ENCODE measurements around the gene CRACR2B. TPM values are rescaled to one million over a fixed set of nuclear protein-coding genes. Genes with fewer than 3 reads are reported as not detected.

CRACR2B gene
- total RNA-seq, 1 donor from 2014 or later: 5.1 TPM

DNA sequence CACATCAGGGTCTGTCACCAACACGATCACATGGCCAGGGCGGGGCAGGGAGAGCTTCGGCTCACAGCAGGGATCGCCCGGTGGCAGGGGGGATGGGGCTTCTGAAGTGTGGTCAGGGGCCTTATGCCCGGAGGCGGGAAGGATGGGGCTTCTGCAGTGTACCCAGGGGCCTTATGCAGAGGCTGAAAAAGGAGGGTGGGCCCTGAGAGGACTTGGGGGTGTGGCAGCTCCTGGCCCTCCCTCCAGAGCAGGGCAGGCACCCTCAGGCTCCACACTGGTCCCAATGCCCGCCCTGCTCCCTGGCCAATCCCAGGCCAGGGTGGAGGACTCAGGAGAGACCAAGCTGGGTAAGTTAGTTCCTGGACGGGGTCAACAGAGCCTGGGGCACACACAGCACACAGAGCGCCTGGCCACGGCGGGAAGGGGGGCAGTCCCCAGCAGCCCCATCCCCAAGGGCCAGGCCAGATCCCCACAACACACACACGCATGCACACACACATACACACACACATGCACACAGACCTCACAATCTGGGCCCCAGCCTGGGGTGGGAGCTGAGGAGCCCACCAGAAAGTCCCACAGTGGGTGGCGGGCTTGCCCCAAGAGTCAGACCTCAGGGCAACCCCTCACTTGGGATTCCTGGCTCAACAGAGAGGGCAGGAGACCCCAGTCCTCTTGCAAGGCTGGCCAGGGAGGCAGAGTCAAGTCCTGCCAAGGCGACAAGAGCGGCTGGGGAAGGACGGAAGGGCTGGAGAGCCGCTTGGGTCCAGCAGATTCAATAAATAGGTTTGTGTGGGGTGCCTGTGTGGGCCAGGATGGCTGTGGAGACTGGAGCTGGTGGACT is 36.8 kb upstream of the CRACR2B start:
- peaks cover 1% of the 10 kb centered on the region for H3K4me1 Mint-ChIP-seq (ENCODE audit: low read depth)
- no peaks in the 10 kb centered on the region for H3K27me3 Mint-ChIP-seq (ENCODE audit: low read depth)
- H3K9me3 Mint-ChIP-seq: no peaks in the 10 kb centered on the region
- peaks cover 14% of the 10 kb centered on the region for H3K36me3 Mint-ChIP-seq (ENCODE audit: low read depth)
- no peak overlapping the region for H3K4me3 Mint-ChIP-seq (ENCODE audit: low read depth)
- no peak overlapping the region for H3K27ac Mint-ChIP-seq
- intact Hi-C loops (cut with micrococcal nuclease): no loop called here
- no peak for DNase-seq (ENCODE audit: low spot score)

DNA sequence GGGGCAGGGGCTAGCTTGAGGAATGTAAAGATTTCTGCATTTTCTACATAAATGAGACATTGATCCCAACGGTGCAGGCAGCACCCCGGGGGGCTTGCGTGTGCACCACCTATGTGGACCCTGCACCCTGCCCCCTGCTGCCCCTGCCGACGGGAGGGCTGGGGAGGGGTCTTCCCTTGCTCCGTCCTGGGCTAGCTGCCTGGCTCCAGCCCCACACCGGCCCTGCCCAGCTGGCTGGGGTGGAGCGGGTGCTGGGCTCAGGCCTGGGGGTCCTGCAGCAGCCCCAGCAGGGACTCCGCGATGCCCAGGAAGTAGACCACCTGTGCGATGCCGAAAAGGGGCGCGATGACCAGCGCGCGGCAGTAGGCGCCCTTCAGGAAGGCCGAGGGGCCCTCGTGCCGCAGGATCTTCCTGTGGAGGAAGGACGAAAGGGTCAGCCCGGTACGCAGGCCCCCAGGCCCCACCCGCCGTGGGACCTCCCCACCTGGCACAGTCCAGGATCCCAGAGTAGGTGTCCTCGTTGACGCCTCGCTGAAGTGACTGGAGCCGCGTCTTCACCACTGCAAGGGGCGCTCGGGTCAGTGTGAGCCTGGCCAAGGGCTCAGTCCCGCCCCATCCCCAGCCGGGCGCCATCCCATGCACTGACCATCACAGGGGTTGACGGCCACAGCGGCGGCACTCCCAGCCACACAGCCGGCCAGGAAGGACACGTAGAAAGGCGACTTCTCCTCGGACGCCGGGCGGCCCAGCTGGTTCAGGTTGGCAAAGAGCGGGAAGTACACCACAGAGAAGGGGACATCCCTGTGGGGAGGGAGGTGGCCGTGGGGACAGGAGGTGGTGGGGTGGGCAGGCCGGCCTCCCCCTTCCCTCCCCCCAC is 35.8 kb upstream of the CRACR2B start:
- H3K27me3 Mint-ChIP-seq (ENCODE audit: low read depth): no peaks in the 10 kb centered on the region
- peaks cover 14% of the 10 kb centered on the region for H3K36me3 Mint-ChIP-seq (ENCODE audit: low read depth)
- intact Hi-C loops (cut with micrococcal nuclease): no loop called here
- no peak for DNase-seq (ENCODE audit: low spot score)
- peaks cover 5% of the 10 kb centered on the region for H3K4me1 Mint-ChIP-seq (ENCODE audit: low read depth)
- no peak overlapping the region for H3K4me3 Mint-ChIP-seq (ENCODE audit: low read depth)
- no peak overlapping the region for H3K27ac Mint-ChIP-seq
- no peaks in the 10 kb centered on the region for H3K9me3 Mint-ChIP-seq

DNA sequence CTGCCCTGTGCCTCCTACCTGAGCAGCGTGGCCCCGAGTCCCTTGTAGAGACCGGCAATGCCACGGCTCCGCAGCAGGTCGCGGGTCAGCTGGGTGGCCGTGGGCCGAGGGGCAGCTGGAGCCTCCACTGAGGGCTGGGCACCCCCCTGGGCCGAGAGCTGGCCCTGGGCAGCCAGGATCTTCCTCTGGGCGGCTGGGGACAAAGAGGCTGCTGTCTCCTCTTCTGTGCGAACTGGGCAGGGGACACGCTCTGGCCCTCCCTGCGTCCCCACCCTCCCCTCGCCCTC is 35.2 kb upstream of the CRACR2B start:
- peaks cover 14% of the 10 kb centered on the region for H3K36me3 Mint-ChIP-seq (ENCODE audit: low read depth)
- H3K4me3 Mint-ChIP-seq (ENCODE audit: low read depth): no peak overlapping the region
- no peaks in the 10 kb centered on the region for H3K9me3 Mint-ChIP-seq
- peaks cover 7% of the 10 kb centered on the region for H3K4me1 Mint-ChIP-seq (ENCODE audit: low read depth)
- no peak overlapping the region for H3K27ac Mint-ChIP-seq
- no peaks in the 10 kb centered on the region for H3K27me3 Mint-ChIP-seq (ENCODE audit: low read depth)
- no peak for DNase-seq (ENCODE audit: low spot score)
- intact Hi-C loops (cut with micrococcal nuclease): no loop called here

DNA sequence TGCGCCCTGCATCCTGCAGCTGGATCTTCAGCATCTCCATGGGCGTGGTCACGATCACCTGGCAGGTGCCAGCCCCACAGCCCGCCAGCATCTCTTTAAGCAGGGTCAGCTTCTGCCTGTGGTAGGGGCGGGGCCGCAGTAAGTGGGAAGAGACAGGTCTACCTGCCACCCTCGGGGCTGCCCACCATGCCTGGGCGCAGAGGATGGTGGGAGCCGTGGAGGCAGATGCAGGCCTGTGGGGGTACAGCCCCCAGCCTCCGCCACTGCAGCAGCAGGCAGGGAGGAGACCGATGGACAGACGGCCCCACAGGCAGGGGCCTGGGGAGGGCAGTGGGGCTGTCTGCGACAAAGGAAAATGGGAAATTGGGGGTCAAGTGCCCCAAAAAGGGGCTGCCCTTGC is 34.8 kb upstream of the CRACR2B start:
- intact Hi-C loops (cut with micrococcal nuclease): no loop called here
- Mint-ChIP-seq H3K27me3 (ENCODE audit: low read depth) (no peaks in the 10 kb centered on the region), H3K36me3 (ENCODE audit: low read depth) (peaks cover 14% of the 10 kb centered on the region), H3K27ac (no peak overlapping the region), H3K4me1 (ENCODE audit: low read depth) (peaks cover 7% of the 10 kb centered on the region), H3K4me3 (ENCODE audit: low read depth) (no peak overlapping the region), H3K9me3 (no peaks in the 10 kb centered on the region)
- no peak for DNase-seq (ENCODE audit: low spot score)

DNA sequence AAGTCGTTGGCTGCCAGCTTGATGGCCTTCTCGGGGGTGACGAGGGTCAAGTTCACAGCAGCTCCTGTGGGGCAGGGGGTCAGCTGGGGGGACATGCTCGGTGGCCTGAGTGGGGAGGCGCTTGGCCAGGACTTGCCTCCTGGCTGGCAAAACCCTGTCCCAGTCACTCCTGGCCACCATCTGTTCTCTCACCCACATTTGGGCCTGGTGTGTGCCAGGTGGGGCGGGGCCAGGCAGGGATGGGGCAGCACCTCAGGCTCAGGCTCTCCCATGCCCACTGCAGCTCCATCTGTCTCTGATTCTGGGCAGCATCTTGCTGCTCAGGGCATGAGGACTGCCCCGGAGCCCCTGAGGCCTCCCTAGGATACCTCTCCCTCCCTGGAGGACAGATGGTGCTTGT is 34.2 kb upstream of the CRACR2B start:
- peaks cover 14% of the 10 kb centered on the region for H3K36me3 Mint-ChIP-seq (ENCODE audit: low read depth)
- DNase-seq (ENCODE audit: low spot score): no peak
- peak overlapping the region; percentile 8 for H3K4me3 Mint-ChIP-seq (ENCODE audit: low read depth)
- no peaks in the 10 kb centered on the region for H3K9me3 Mint-ChIP-seq
- no peak overlapping the region for H3K27ac Mint-ChIP-seq
- intact Hi-C loops (cut with micrococcal nuclease): no loop called here
- H3K4me1 Mint-ChIP-seq (ENCODE audit: low read depth): peaks cover 7% of the 10 kb centered on the region
- no peaks in the 10 kb centered on the region for H3K27me3 Mint-ChIP-seq (ENCODE audit: low read depth)

DNA sequence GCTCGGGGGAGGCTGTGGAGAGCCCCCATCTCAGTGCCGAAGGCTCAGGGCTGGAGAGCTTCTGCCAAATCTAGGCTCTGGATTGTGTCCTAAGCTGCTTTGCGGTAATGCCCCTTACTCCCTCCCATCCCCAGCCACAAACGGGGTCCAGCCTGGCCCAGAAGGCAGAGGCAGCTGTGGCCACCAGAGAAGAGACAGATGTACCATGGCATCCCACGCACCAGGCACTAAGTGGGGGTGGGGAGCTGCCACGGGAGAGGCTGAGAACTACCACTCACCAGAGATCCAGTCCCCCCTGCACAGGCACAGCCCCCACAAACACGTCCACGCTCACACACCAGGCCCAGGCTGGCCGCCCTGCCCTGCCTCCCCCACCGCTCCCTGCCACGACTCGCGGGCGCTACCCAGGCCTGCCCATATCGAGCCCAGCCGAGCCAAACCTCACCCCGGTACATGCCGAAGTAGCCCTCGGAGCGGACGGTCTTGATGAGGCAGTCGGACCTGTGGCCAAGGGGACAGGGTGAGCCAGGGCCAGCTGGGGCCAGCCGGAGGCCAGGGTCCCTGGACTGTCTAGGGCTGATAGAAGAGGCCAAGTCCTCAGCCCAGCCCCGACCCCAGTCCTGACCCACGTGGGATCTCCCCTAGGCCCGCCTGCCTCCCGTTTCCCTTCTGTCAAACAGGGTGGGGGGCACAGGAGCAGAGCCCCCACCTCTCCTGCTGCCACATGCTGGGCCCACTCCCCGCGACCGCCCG is 33.5 kb upstream of the CRACR2B start:
- H3K36me3 Mint-ChIP-seq (ENCODE audit: low read depth): peaks cover 14% of the 10 kb centered on the region
- H3K4me3 Mint-ChIP-seq (ENCODE audit: low read depth): peak overlapping the region; percentile 49
- H3K9me3 Mint-ChIP-seq: no peaks in the 10 kb centered on the region
- H3K27me3 Mint-ChIP-seq (ENCODE audit: low read depth): no peaks in the 10 kb centered on the region
- H3K4me1 Mint-ChIP-seq (ENCODE audit: low read depth): peaks cover 7% of the 10 kb centered on the region
- DNase-seq (ENCODE audit: low spot score): no peak
- intact Hi-C loops (cut with micrococcal nuclease): no loop called here
- no peak overlapping the region for H3K27ac Mint-ChIP-seq

DNA sequence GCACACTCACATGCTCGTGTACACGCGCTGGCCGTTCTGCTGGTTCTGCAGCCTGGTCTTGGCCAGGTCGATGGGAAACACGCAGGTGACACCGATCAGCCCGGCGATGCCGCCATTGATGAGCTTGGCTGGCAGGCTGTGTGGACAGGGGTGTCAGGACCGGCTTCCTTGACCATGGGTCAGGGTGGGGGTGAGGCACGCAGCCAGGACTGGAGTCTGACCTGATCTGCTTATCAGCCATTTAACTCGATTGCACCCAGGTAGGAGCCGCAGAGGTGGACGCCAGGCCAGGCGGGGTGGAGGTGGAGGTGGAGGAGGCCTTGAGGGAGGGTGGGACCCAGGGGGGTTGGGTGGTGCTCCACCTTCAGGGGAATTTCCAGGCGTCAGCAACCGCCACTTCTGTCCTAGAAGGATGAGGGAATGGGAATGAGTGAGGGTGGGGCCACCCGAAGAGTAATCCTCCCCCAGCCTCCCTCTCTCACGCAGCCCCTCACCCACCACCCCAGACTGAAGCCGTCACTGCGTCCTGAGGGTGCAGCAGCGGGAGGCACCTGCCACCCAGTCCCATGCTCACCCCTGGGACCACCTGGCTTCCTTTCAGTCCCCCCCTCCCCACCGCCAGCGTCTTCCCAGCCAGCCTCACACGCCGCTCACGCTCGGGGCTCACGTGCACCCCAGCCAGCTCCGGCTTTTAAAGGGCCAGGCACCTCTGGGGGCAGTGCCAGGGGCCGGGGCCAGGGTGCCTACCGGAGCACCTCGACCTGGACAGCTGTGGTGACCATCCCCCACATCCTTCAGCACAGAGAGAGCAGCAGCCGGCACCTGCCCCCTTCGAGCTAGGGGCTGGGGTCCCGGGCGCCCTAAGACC is 32.7 kb upstream of the CRACR2B start:
- Mint-ChIP-seq H3K27me3 (ENCODE audit: low read depth) (no peaks in the 10 kb centered on the region), H3K4me1 (ENCODE audit: low read depth) (peaks cover 7% of the 10 kb centered on the region), H3K36me3 (ENCODE audit: low read depth) (peaks cover 14% of the 10 kb centered on the region), H3K4me3 (ENCODE audit: low read depth) (peak overlapping the region; percentile 51), H3K27ac (no peak overlapping the region), H3K9me3 (no peaks in the 10 kb centered on the region)
- intact Hi-C loops (cut with micrococcal nuclease): no loop called here
- no peak for DNase-seq (ENCODE audit: low spot score)

DNA sequence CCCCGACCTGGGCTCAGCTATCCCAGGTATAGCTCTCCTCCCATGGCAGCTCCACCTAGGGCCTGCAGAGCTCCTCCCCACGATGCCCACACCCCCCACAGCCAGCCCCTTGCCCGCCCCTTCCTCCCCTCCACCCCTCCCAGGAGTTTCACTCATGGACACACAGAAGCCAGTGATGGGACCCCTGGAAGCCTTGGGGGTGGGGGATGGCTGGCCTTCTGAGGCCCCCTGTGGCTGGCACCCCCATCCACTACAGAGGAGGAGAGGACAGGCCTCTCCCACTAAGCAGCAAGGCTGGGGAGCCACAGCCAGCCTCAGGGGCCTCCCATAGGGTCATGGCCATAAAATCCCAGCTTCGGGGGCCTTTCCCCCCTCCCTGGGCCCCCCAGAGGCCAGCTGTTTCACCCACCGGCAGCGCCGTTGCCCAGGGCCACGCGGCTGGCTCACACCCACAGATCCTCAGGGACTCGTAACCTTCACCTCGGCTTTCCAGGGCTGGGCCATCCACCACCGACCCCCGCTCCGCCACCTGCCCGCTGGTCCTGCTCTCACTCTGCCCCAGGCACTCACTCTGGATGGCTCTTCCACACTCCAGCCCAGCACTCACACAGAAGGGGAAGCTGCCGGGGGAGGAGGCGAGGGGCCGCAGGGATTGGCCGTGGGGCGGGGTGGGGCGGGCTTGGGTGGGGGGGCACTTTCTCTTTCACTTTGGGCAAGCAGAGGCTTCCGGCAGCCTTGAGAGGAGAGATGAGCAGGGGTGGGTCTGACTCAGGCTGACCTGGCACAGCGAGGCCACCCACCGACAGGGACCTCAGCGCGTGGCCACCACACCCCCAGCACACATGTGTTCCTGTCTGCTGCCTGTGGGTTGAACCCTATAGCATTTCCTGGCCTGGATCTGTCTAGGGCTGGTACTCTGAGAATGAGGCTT is 31.8 kb upstream of the CRACR2B start:
- peak; percentile 77 for DNase-seq (ENCODE audit: low spot score)
- no peaks in the 10 kb centered on the region for H3K9me3 Mint-ChIP-seq
- peak overlapping the region; percentile 90 for H3K4me3 Mint-ChIP-seq (ENCODE audit: low read depth)
- H3K36me3 Mint-ChIP-seq (ENCODE audit: low read depth): peaks cover 18% of the 10 kb centered on the region
- peaks cover 7% of the 10 kb centered on the region for H3K4me1 Mint-ChIP-seq (ENCODE audit: low read depth)
- H3K27me3 Mint-ChIP-seq (ENCODE audit: low read depth): no peaks in the 10 kb centered on the region
- peak overlapping the region; percentile 66 for H3K27ac Mint-ChIP-seq
- intact Hi-C loops (cut with micrococcal nuclease): loop anchor here (1.0 to 2.0 kb wide), 2 partner anchors 19 to 49 kb away; partner anchors contain the start of genes GATD1 and TALDO1

DNA sequence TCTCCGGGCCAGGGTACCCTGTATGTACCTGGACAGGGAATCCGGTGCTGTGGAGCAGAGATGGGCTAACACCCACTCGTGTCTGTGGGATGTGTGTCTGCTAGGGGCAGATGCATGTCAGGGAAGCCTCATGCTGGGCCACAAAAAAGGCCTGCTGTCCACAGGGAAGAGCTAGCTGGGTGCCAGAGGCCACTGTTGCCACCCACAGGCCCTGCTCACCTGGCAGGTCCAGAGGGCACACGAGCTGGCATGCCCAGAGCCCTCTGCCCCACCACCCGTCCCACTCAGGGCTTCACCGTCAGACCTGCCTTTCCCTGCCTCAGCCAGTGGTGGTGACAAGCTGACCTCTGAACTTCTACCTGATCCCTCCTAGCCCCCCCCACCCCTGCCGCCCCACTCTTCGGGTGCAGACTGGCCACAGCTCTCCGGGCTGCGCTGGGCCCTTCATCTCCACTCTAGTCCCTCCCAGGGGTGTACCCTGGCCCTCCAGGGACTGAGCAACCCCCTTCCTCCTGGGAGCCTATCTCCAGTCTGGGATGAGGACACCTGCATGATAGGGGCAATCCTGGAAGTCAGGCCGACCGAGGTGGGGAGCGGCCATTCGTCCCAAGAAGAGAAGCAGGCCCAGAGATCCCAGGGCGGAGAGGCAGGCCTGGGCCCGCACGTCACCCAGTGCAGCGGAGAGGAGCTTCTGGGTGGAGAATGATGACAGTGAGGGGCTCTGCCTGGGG is 31.0 kb upstream of the CRACR2B start:
- Mint-ChIP-seq H3K27me3 (ENCODE audit: low read depth) (no peaks in the 10 kb centered on the region), H3K36me3 (ENCODE audit: low read depth) (peaks cover 14% of the 10 kb centered on the region), H3K4me1 (ENCODE audit: low read depth) (peaks cover 7% of the 10 kb centered on the region), H3K9me3 (no peaks in the 10 kb centered on the region), H3K27ac (peak overlapping the region; percentile 66), H3K4me3 (ENCODE audit: low read depth) (peak overlapping the region; percentile 90)
- no peak for DNase-seq (ENCODE audit: low spot score)
- intact Hi-C loops (cut with micrococcal nuclease): loop anchor here (1.0 to 2.0 kb wide), 4 partner anchors 9 to 50 kb away; partner anchors contain the start of genes GATD1, PIDD1, RPLP2 and TALDO1

DNA sequence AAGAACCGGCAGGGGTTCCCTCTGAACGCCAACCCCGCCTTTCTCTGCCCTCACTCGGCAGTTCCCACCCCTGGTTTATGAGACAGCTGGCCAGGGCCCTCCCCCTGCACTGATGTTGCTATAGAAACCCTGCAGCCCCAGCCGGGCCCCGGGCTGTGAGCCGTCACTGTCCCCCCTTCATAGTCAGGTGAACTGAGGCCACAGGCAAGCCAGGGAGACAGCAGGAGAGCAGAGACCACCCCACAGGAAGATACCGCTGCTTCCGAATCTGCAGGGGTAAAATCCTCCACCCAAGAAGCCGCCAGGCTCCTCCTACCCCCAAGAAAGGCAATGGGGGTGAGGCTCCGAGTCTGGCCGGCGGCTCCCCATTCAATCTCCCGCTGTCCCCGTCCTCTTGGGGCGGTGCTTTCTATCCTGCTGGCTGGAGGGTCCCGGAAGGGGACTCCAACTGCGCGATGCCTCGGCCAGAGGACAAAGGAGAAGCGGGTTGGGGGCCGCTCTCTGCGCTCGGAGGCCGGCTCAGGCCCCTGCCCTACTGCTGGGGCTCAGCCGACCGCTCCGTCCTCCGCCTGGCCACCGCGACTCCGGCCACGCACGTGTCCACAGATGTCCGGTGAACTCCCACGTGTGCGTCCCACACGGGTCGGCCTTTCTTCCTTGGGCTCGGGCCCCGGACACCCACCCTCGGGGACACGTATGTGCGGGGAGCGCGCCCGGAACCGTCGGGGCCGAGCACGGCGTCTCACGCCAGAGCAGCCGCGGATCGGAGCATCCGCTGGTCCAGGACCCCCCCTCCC is 30.2 kb upstream of the CRACR2B start:
- Mint-ChIP-seq H3K27me3 (ENCODE audit: low read depth) (no peaks in the 10 kb centered on the region), H3K4me1 (ENCODE audit: low read depth) (peaks cover 7% of the 10 kb centered on the region), H3K9me3 (no peaks in the 10 kb centered on the region), H3K4me3 (ENCODE audit: low read depth) (peak overlapping the region; percentile 90), H3K27ac (peak overlapping the region; percentile 66), H3K36me3 (ENCODE audit: low read depth) (peaks cover 11% of the 10 kb centered on the region)
- intact Hi-C loops (cut with micrococcal nuclease): loop anchor here (1.0 to 2.0 kb wide), 3 partner anchors 8 to 51 kb away; partner anchors contain the start of genes PIDD1, RPLP2 and TALDO1
- peak; percentile 70 for DNase-seq (ENCODE audit: low spot score)

Data from activated T-helper 2 cell treated with anti-CD3 and anti-CD28 coated beads, Interferon-gamma antibody, Interleukin-2, Interleukin-4, amounts not matched to agents 10 μg/mL and 5 μg/mL and 100 μg/mL, durations not matched to agents 14 hours and 24 hours and 36 hours (primary cell).